Left forelimb (tissue), 1 donor: Measurements from ENCODE around the gene TIMP4.

Experiments
- DNase-seq: peaks from one replicate; pipeline ENCODE4 v3.0.0-alpha.2; 2018; ENCODE audit warnings: low spot score

TIMP4 gene

GRCh38 chr3:12158387-12159226, at the start of gene TIMP4:
Gene TIMP4, minus strand, starts transcription at chr3:12158912. Its CDS starts 72 bp downstream, at chr3:12158840.
- no peak for DNase-seq

DNA sequence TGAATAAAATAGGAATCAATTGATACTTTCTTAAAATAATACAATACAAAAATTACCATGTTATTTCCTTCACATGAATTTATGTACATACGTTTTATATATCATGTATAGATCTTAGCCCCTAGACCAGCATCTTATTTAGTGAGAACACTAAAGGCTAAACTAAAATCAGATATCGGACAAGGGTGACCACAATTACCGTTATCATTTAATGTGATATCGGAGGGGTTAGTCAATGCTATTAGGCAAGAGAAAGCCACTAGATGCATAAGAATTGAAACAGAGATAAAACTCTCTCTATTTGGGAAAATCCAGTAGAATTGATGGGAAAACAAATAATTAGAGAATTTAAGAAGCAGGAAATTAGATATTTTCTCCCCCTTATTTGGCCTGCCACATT, 46.5 kb upstream of the TIMP4 start:
- no peak for DNase-seq

- no peak for DNase-seq
Measured at GRCh38 chr3:12201813-12202212, 43.1 kb upstream of the TIMP4 start.

DNA sequence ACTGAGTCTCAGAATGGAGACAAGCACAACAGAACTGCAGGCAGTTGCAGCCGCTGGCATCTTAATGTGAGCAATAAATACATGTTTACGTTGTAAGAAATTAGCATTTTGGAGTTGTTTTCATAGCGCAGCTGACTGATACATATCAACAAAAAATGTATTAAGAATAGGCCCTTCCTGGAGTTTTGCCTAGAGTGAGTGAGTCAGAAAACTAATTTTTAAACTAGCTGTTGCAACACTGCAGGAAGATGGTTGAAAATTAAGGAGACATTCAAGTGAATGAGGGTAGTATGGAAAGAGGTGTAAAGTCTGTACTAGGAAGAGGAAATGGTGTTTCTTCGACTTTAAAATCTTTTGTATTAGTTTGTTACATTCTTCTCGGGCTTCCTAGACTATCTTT, 39.6 kb upstream of the TIMP4 start:
- DNase-seq, result no peak

DNA sequence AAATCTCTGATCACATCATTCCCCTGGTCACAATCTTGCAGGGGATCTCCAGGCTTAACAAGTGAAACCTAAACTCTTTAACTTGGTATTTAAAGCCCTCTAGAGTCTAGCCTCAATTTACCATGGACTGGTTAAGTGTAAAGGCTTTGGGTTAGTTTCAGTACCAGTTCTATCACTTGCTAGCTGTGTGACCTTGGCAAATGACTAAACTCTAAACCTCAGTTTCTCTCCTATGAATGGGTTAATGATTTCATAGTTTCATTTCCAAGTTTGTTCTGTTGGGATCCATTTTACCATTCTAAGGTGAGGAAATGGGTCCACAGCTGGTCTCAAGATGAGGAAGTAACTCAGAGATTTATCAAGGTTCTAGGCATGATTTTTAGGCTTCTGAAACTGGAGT, 38.8 kb upstream of the TIMP4 start:
- DNase-seq, result no peak

GRCh38 chr3:12196684-12197083, 38.0 kb upstream of the TIMP4 start:
- no peak for DNase-seq

- no peak for DNase-seq
Measured at GRCh38 chr3:12195231-12195630, 36.5 kb upstream of the TIMP4 start.

GRCh38 chr3:12194669-12195161, 36.0 kb upstream of the TIMP4 start:
- no peak for DNase-seq

DNA sequence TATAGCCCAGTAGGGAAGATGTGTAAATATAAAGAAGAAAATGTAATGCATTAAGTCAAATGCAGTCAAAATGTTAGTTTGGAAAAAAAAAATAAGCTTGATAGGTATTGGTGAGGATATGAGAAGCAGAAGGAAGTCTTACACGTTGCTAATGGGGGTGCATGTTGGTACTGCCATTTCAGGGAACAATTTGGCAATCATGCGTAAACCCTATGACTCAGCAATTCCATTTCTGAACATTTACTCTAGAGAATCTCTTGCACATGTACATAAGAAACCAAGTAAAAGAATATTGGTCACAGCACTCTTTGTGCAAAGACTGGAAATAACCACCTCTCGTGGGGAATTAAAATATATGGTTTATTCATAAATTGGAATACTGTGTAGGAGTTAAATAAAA, 35.5 kb upstream of the TIMP4 start:
- DNase-seq, result no peak

GRCh38 chr3:12193485-12194165, 34.9 kb upstream of the TIMP4 start:
- no peak for DNase-seq

- no peak for DNase-seq
Measured at GRCh38 chr3:12192655-12193484, 34.2 kb upstream of the TIMP4 start.

- DNase-seq, result no peak
Measured at GRCh38 chr3:12192173-12192572, 33.5 kb upstream of the TIMP4 start.

DNA sequence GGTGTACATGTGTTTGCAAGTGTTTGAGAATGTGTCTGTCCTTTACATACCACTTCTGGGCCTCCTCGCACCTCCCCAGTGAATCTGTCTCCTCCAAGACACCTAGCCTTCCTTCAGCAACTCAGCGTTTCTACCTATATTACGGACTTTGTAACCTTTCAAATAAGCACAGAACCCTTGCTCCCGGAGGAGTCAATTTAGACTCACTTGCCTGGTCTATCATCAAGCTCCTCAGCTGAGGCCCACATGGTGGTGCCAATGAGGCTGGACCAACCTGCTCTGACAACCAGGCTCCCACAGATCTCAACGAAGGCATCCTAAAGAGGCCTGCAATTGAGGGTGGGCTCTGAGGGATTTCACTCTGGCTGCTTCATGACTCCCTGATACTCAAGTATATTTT, 32.8 kb upstream of the TIMP4 start:
- DNase-seq, result no peak

GRCh38 chr3:12190832-12191231, 32.1 kb upstream of the TIMP4 start:
- DNase-seq, result no peak

DNA sequence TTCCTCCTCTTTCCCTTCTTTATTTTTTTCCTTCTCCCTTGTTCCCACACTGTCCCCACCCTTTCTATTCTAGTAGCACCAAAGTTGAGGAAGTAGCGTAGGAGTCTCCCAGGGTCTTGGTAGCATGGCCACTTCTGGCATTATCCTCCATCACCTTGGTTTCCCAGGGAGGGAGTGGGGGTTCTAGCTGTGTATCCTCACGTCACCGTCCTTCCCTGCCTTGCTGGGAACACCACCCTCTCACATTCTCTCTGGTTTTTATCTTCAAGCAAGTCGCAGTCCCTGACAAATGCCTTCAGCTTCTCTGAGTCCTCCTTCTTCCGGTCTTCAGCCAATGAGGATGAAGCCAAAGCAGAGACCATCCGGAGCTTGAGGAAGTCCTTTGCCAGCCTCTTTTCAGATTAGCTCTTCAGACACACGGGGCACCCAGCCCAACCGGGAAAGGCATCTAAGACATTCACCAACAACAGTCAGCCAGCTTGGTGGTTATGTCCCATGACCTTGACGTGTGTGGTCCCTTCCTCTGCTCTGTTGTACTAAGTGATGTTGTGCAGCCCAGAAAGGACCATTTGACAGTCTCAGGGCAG, 31.6 kb upstream of the TIMP4 start:
- DNase-seq, result no peak

DNA sequence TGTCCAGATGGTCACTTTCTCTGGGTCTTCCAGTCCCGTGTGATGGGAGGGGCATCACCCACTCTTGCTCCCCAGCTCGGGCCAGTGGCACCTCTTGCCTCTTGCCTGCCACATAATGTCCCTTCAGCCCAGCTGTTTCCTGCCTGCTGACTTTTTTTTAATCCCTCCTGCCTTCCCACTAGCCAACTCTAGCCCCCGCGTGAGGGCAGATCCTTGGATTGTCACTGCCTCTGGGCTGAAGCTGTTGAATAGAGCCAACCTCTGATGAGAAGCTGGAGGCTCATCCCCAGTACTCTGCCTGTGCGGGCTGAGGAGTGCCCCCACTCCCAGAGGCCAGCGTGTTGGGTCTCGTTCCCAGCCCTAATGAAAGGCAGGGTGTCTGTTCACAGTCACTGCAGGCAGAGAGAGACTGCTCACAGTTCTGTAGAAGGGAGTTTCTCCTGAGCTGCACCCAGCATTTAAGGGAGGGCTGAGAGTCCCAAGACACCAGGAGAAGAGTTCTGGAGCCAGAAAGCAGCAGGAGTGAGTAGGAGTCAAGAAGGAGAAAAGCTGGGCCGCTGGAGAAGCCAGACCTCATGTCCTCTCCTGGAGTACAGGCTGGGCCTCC, 30.1 kb upstream of the TIMP4 start:
- no peak for DNase-seq

GRCh38 chr3:12188328-12188648, 29.6 kb upstream of the TIMP4 start:
- DNase-seq, result no peak

DNA sequence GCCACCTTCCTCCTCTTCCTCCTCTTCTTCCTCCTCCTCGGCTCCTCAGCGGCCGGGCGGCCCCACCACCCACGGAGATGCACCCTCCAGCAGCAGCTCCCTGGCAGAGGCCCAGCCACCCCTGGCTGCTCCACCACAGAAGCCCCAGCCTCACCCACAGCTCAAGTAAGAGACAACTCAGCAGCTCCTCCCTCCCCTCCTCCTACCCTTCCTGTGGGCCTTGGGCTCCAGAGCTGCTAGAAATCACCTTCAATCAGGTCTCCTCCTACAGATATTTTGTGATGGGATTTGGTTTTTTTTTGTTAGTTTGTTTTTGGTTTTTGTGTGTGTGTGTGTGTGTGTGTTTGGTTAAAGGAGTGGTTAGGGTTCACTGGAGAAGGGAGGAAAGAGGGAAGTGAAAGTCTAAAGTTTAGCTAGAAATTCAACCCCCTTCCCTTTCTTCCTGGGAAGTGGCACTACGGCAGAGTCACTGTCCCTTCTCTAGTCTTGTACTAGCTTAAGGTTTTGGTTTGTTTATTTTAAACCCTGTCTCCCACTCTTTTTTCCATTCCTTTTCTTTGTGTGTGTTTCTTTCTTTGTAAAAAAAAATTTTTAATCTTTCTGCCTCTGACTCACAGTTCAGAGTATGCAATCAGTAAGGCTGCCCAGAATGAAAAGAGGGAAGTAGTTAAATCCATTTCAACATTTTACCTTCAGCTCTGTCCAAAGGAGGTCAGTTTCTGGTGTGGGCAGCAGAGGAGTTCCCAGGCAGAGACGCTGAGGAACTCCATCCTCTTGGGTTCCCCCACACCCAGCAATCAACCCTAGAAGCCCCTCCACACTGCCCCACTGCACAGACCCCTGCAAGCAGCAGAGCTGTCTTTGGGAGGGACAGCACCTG, 29.0 kb upstream of the TIMP4 start:
- DNase-seq, result no peak

- no peak for DNase-seq
Measured at GRCh38 chr3:12186515-12187286, 28.0 kb upstream of the TIMP4 start.

DNA sequence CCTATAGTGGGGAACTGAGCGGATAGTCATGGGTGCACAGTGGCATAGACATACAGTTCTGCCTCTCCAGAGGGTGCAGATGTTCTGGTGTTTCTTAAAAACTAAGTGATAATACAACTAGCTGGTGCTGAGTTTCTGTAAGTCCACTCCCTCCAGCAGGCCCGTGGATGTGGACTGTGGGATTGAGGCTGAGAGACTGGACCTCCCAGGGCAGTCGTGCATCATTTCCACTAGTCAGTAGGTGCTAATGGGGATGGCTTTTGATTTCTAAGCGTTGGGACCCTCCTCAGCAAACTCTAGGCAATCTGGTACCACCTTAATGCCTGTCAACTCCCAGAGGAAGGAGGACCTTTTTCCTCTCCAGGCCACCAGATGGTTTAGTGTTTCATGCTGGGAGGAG, 27.3 kb upstream of the TIMP4 start:
- DNase-seq, result no peak
